ENCODE results near the gene DAB2IP.

The DAB2IP gene

GRCh38 chr9:121694600-121694999 lies 43.2 kb downstream of the DAB2IP start:
- no peaks in the 10 kb centered on the region for H3K9me3 Mint-ChIP-seq
- H3K4me3 Mint-ChIP-seq = no peak overlapping the region
- no peak overlapping the region for H3K27ac Mint-ChIP-seq
- H3K4me1 Mint-ChIP-seq (ENCODE audit: low read depth) = peaks cover 14% of the 10 kb centered on the region
- H3K27me3 Mint-ChIP-seq = peaks cover 83% of the 10 kb centered on the region
- intact Hi-C loops (cut with micrococcal nuclease) = no loop called here
- H3K36me3 Mint-ChIP-seq (ENCODE audit: low read depth) = no peaks in the 10 kb centered on the region

DNA sequence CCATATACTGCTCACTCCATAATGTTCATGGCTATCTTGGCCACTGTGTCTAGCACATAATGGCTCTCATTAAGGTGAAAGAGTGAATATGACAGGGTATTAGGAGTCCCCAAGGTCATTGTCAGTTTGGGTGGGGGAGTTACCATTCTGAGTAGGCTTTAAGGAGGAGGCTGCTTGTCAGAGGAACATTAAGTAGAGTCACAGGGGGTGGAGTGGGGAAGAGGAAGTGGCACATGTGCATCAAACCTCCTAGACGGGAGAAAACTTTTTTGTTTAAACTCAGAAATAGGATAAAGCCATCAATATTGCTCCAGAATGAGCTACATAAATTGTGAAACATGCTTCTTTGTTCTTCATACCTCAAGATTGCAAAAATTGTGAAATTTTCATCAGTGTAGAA lies 45.5 kb downstream of the DAB2IP start:
- Mint-ChIP-seq H3K4me1 (ENCODE audit: low read depth) (peaks cover 27% of the 10 kb centered on the region), H3K36me3 (ENCODE audit: low read depth) (no peaks in the 10 kb centered on the region), H3K9me3 (no peaks in the 10 kb centered on the region), H3K27ac (no peak overlapping the region), H3K4me3 (no peak overlapping the region), H3K27me3 (peaks cover 85% of the 10 kb centered on the region)
- intact Hi-C loops (cut with micrococcal nuclease) = no loop called here

DNA sequence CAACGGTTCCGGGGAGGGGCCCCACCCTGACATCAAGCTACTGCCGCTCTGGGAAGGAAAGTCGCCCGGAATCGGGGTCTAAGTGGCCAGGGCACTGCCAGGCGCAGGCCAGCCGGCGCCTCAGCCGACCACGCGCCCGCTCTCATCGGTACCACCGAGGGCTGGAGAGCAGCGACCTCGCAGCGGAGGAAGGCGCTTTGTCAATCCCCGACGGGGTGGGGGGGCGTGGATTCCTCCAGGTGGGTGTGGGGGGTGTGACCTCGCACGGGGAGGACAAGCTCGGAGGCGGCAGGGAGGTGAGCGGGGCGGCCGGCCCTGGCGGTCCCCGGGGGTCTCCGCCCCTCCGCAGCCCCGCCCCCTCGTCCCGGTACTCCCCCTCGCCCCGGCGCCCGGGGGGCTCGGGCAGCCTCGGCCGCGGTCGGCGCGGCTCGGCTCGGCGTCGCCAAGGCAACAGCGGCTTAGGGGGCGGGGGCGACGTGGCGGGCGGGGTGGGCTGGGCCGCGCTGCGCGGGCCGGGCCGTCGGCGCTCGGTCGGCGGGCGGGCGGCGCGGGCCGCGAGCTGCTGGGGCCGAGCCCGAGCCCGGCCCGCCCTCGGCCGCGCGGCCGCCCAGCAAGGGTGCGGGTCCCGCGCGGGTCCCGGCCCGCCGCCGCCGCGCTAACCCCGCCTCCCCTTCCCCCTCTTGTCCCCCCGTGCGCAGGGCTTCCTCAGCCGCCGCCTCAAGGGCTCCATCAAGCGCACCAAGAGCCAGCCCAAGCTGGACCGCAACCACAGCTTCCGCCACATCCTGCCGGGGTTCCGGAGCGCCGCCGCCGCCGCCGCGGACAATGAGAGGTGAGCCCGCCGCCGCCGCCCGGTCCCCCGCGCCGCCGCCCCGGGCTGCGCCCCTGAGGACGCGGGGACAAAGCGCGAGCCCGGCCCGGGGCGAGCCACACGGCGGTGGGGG lies 47.5 kb downstream of the DAB2IP start:
- intact Hi-C loops (cut with micrococcal nuclease) = no loop called here
- H3K27me3 Mint-ChIP-seq = peaks cover 84% of the 10 kb centered on the region
- peak overlapping the region; percentile 53 for H3K4me3 Mint-ChIP-seq
- no peaks in the 10 kb centered on the region for H3K9me3 Mint-ChIP-seq
- H3K27ac Mint-ChIP-seq = no peak overlapping the region
- H3K4me1 Mint-ChIP-seq (ENCODE audit: low read depth) = peaks cover 27% of the 10 kb centered on the region
- no peaks in the 10 kb centered on the region for H3K36me3 Mint-ChIP-seq (ENCODE audit: low read depth)

GRCh38 chr9:121699571-121700164 lies 48.2 kb downstream of the DAB2IP start:
- H3K4me1 Mint-ChIP-seq (ENCODE audit: low read depth) = peaks cover 27% of the 10 kb centered on the region
- H3K27ac Mint-ChIP-seq = no peak overlapping the region
- no peak overlapping the region for H3K4me3 Mint-ChIP-seq
- intact Hi-C loops (cut with micrococcal nuclease) = loop anchor here (5.0 kb wide), 1 partner anchor 293 kb away; no protein-coding TSS in a partner anchor
- peaks cover 83% of the 10 kb centered on the region for H3K27me3 Mint-ChIP-seq
- no peaks in the 10 kb centered on the region for H3K9me3 Mint-ChIP-seq
- H3K36me3 Mint-ChIP-seq (ENCODE audit: low read depth) = no peaks in the 10 kb centered on the region

- H3K4me1 Mint-ChIP-seq (ENCODE audit: low read depth) = peaks cover 27% of the 10 kb centered on the region
- H3K27me3 Mint-ChIP-seq = peaks cover 87% of the 10 kb centered on the region
- intact Hi-C loops (cut with micrococcal nuclease) = loop anchor here (5.0 kb wide), 1 partner anchor 292 kb away; no protein-coding TSS in a partner anchor
- no peak overlapping the region for H3K27ac Mint-ChIP-seq
- H3K4me3 Mint-ChIP-seq = no peak overlapping the region
- H3K9me3 Mint-ChIP-seq = no peaks in the 10 kb centered on the region
- H3K36me3 Mint-ChIP-seq (ENCODE audit: low read depth) = no peaks in the 10 kb centered on the region
Measured at GRCh38 chr9:121700165-121700831, 48.9 kb downstream of the DAB2IP start.

DNA sequence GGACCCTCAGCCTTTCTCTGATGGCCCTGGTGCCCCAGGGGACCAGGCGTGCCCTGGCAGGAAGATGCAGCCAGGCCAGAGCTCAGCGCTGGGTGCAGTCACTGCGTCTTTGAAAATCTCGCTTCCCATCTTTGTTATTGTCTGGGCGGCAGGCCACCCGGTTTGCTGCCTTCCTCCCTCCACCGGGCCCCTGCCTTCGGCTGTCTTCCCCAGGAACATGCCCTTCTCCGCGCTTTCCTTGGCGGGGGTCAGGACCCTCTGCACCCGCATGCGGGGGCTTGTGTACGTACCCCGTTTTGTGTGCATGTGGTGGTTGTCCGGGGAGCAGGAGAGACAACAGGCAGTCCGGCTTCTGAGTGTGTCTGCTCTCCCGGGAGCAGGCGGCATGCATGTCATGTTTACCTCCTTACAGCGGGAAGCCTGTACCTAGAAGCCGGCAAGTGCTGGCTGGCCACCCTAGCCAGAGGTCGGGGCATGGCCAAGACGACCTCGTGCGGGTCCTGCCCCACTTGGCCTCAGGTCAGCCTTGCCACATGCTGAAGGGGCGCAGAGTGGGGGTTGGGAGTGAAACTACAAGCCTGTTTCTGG lies 49.5 kb downstream of the DAB2IP start:
- Mint-ChIP-seq H3K9me3 (no peaks in the 10 kb centered on the region), H3K36me3 (ENCODE audit: low read depth) (no peaks in the 10 kb centered on the region), H3K27ac (no peak overlapping the region), H3K4me1 (ENCODE audit: low read depth) (peaks cover 27% of the 10 kb centered on the region), H3K27me3 (peaks cover 88% of the 10 kb centered on the region), H3K4me3 (no peak overlapping the region)
- intact Hi-C loops (cut with micrococcal nuclease) = loop anchor here (5.0 kb wide), 1 partner anchor 291 kb away; no protein-coding TSS in a partner anchor

GRCh38 chr9:121701736-121702261 lies 50.4 kb downstream of the DAB2IP start:
- Mint-ChIP-seq H3K4me1 (ENCODE audit: low read depth) (peaks cover 24% of the 10 kb centered on the region), H3K27me3 (peaks cover 88% of the 10 kb centered on the region), H3K36me3 (ENCODE audit: low read depth) (no peaks in the 10 kb centered on the region), H3K9me3 (no peaks in the 10 kb centered on the region), H3K4me3 (no peak overlapping the region), H3K27ac (no peak overlapping the region)
- intact Hi-C loops (cut with micrococcal nuclease) = loop anchor here (5.0 kb wide), 1 partner anchor 291 kb away; no protein-coding TSS in a partner anchor

- Mint-ChIP-seq H3K36me3 (ENCODE audit: low read depth) (no peaks in the 10 kb centered on the region), H3K4me1 (ENCODE audit: low read depth) (peaks cover 25% of the 10 kb centered on the region), H3K4me3 (no peak overlapping the region), H3K27ac (no peak overlapping the region), H3K9me3 (no peaks in the 10 kb centered on the region), H3K27me3 (peaks cover 82% of the 10 kb centered on the region)
- intact Hi-C loops (cut with micrococcal nuclease) = loop anchor here (5.0 kb wide), 1 partner anchor 289 kb away; no protein-coding TSS in a partner anchor
Measured at GRCh38 chr9:121703014-121703734, 51.7 kb downstream of the DAB2IP start.

GRCh38 chr9:121704281-121704680 lies 52.8 kb downstream of the DAB2IP start:
- H3K9me3 Mint-ChIP-seq = no peaks in the 10 kb centered on the region
- no peaks in the 10 kb centered on the region for H3K36me3 Mint-ChIP-seq (ENCODE audit: low read depth)
- peaks cover 80% of the 10 kb centered on the region for H3K27me3 Mint-ChIP-seq
- intact Hi-C loops (cut with micrococcal nuclease) = loop anchor here (5.0 kb wide), 1 partner anchor 288 kb away; no protein-coding TSS in a partner anchor
- H3K4me1 Mint-ChIP-seq (ENCODE audit: low read depth) = peaks cover 25% of the 10 kb centered on the region
- no peak overlapping the region for H3K27ac Mint-ChIP-seq
- no peak overlapping the region for H3K4me3 Mint-ChIP-seq

GRCh38 chr9:121706149-121706750 lies 54.8 kb downstream of the DAB2IP start:
- Mint-ChIP-seq H3K9me3 (no peaks in the 10 kb centered on the region), H3K4me1 (ENCODE audit: low read depth) (peaks cover 24% of the 10 kb centered on the region), H3K27ac (no peak overlapping the region), H3K27me3 (peaks cover 68% of the 10 kb centered on the region), H3K36me3 (ENCODE audit: low read depth) (no peaks in the 10 kb centered on the region), H3K4me3 (no peak overlapping the region)
- intact Hi-C loops (cut with micrococcal nuclease) = no loop called here

DNA sequence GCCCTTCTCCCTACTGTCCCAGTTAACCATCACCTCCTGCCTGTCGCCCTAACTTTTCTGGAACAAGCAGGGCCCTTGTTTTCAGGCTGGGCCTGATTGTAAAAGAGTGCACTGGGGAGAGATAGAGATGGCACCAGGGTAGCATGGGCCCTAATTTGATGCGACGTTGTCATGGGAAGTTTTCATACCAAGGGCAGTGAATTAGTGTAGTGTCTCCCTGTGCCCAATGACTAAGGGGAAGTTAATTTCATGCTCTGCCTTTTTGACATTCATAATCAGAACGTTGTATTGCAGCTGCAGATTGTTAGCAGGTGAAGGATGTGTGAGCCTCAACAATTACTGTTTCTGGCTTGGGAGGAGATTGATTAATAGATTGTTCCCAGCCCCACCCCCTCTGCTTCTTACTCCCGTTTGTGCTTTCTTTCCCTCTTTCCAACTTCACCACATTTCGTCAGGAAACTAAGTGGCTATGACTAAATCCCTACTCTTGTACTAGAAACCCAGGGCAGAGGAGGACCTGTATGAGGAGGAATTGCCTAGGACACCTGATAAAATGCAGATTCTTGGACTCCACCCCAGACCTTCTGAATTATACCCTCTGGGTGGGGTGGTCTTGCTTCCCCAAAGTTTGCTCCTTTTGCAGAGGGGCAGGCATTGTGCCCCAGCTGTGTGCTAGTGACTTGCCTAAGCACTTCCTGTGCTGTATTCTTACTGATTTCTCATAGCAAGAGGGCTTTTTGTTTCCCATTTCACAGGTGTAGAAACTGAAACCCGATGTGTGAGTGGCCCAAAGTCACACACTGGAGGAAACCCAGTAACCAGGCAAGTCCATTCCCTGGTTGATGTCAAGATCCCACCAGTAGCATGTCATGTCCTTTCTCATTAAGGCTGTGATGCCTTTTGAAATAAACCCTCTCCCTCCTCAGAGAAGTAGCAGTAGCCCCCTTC lies 56.3 kb downstream of the DAB2IP start:
- Mint-ChIP-seq H3K9me3 (no peaks in the 10 kb centered on the region), H3K4me3 (no peak overlapping the region), H3K4me1 (ENCODE audit: low read depth) (peaks cover 37% of the 10 kb centered on the region), H3K27me3 (peaks cover 53% of the 10 kb centered on the region), H3K27ac (no peak overlapping the region), H3K36me3 (ENCODE audit: low read depth) (no peaks in the 10 kb centered on the region)
- intact Hi-C loops (cut with micrococcal nuclease) = no loop called here

Data from dendritic cell treated with granulocyte-macrophage colony-stimulating factor and Interleukin-4, amounts not matched to agents 40 ng/mL and 50 ng/mL, for 4 days (primary cell).